IgD-negative memory B cell (primary cell): ENCODE measurements around the gene URI1. TPM values are rescaled to one million over a fixed set of nuclear protein-coding genes. Genes with fewer than 3 reads are reported as not detected.

Experiments used
- H3K27ac Mint-ChIP-seq, 3 donors: one replicate each; pipeline ENCODE4 v1.8.0; 2020 to 2022; ENCODE audit warnings: mild to moderate bottlenecking in 3 of 3, mixed read lengths in 3 of 3, moderate library complexity in 1 of 3
- H3K27me3 Mint-ChIP-seq: one replicate; pipeline ENCODE4 v1.8.0; 2021; ENCODE audit warnings: mixed read lengths
- H3K36me3 Mint-ChIP-seq: one replicate; pipeline ENCODE4 v1.8.0; 2020; ENCODE audit warnings: mild to moderate bottlenecking, mixed read lengths
- H3K4me1 Mint-ChIP-seq, 3 donors: one replicate each; pipeline ENCODE4 v1.8.0; 2020 to 2022; ENCODE audit warnings: mixed read lengths in 3 of 3, mild to moderate bottlenecking in 1 of 3
- H3K4me3 Mint-ChIP-seq, 4 donors: one replicate each; pipeline ENCODE4 v1.8.0; 2020 to 2022; ENCODE audit warnings: mild to moderate bottlenecking in 4 of 4, mixed read lengths in 4 of 4, moderate library complexity in 3 of 4
- H3K9me3 Mint-ChIP-seq, 3 donors: one replicate each; pipeline ENCODE4 v1.8.0; 2020 to 2021; ENCODE audit warnings: mixed read lengths in 3 of 3, mild to moderate bottlenecking in 1 of 3
- polyA plus RNA-seq: library from polyadenylated mRNA; unstranded; fragments of 300-500 nt; fragmentation: Illumina TruSeq; gene quantifications from one replicate; pipeline ENCODE4 v1.2.3, GENCODE V29; 2021

The URI1 gene
- polyA plus RNA-seq, 1 donor from 2014 or later, result 9.8 TPM

GRCh38 chr19:29971002-29971401 is 29.0 kb downstream of the URI1 start:
- H3K36me3 Mint-ChIP-seq, result no peaks in the 10 kb centered on the region
- peaks cover 37 to 51% (median 45%) of the 10 kb centered on the region in 3 donors for H3K4me1 Mint-ChIP-seq
- H3K27ac Mint-ChIP-seq, result no peak overlapping the region
- no peaks in the 10 kb centered on the region for H3K27me3 Mint-ChIP-seq
- H3K9me3 Mint-ChIP-seq, result no peaks in the 10 kb centered on the region
- no peak overlapping the region for H3K4me3 Mint-ChIP-seq

GRCh38 chr19:29971648-29972047 is 29.6 kb downstream of the URI1 start:
- Mint-ChIP-seq H3K9me3 (no peaks in the 10 kb centered on the region), H3K4me1 (peaks cover 36 to 47% (median 47%) of the 10 kb centered on the region in 3 donors), H3K27ac (no peak overlapping the region), H3K4me3 (no peak overlapping the region), H3K27me3 (no peaks in the 10 kb centered on the region), H3K36me3 (no peaks in the 10 kb centered on the region)

GRCh38 chr19:29974701-29975100 is 32.7 kb downstream of the URI1 start:
- no peaks in the 10 kb centered on the region for H3K27me3 Mint-ChIP-seq
- H3K9me3 Mint-ChIP-seq, result no peaks in the 10 kb centered on the region
- H3K36me3 Mint-ChIP-seq, result no peaks in the 10 kb centered on the region
- peaks cover 23 to 39% (median 31%) of the 10 kb centered on the region in 3 donors for H3K4me1 Mint-ChIP-seq
- H3K4me3 Mint-ChIP-seq, result peak overlapping the region in 1 of 4 donors; percentile 25
- no peak overlapping the region for H3K27ac Mint-ChIP-seq

- H3K27me3 Mint-ChIP-seq, result no peaks in the 10 kb centered on the region
- no peaks in the 10 kb centered on the region for H3K36me3 Mint-ChIP-seq
- no peaks in the 10 kb centered on the region for H3K9me3 Mint-ChIP-seq
- peaks cover 23 to 37% (median 31%) of the 10 kb centered on the region in 3 donors for H3K4me1 Mint-ChIP-seq
- H3K27ac Mint-ChIP-seq, result no peak overlapping the region
- no peak overlapping the region for H3K4me3 Mint-ChIP-seq
These were observed 34.3 kb downstream of the URI1 start for GRCh38 chr19:29976151-29976943.

GRCh38 chr19:29978080-29978479 is 36.0 kb downstream of the URI1 start:
- Mint-ChIP-seq H3K4me1 (peaks cover 21 to 35% (median 25%) of the 10 kb centered on the region in 3 donors), H3K36me3 (no peaks in the 10 kb centered on the region), H3K27me3 (no peaks in the 10 kb centered on the region), H3K9me3 (no peaks in the 10 kb centered on the region), H3K27ac (no peak overlapping the region), H3K4me3 (peak overlapping the region in 1 of 4 donors; percentile 52)

- H3K36me3 Mint-ChIP-seq, result peaks cover 2% of the 10 kb centered on the region
- no peaks in the 10 kb centered on the region for H3K27me3 Mint-ChIP-seq
- H3K9me3 Mint-ChIP-seq, result no peaks in the 10 kb centered on the region
- peak overlapping the region in 1 of 4 donors; percentile 17 for H3K4me3 Mint-ChIP-seq
- H3K4me1 Mint-ChIP-seq, result peaks cover 10 to 14% (median 12%) of the 10 kb centered on the region in 3 donors
- no peak overlapping the region for H3K27ac Mint-ChIP-seq
These were observed 41.5 kb downstream of the URI1 start for GRCh38 chr19:29983568-29983967.

- no peaks in the 10 kb centered on the region for H3K9me3 Mint-ChIP-seq
- no peak overlapping the region for H3K4me3 Mint-ChIP-seq
- peaks cover 5% of the 10 kb centered on the region for H3K36me3 Mint-ChIP-seq
- peaks cover 12 to 14% (median 14%) of the 10 kb centered on the region in 3 donors for H3K4me1 Mint-ChIP-seq
- H3K27ac Mint-ChIP-seq, result no peak overlapping the region
- H3K27me3 Mint-ChIP-seq, result no peaks in the 10 kb centered on the region
These were observed 43.2 kb downstream of the URI1 start for GRCh38 chr19:29985196-29985595.

- Mint-ChIP-seq H3K4me1 (peaks cover 3 to 7% (median 6%) of the 10 kb centered on the region in 3 donors), H3K36me3 (peaks cover 16% of the 10 kb centered on the region), H3K27ac (no peak overlapping the region), H3K9me3 (peaks cover 1 to 5% (median 3%) of the 10 kb centered on the region in 3 donors), H3K27me3 (no peaks in the 10 kb centered on the region), H3K4me3 (no peak overlapping the region)
These were observed 46.3 kb downstream of the URI1 start for GRCh38 chr19:29988351-29988750.

- H3K27me3 Mint-ChIP-seq, result no peaks in the 10 kb centered on the region
- peaks cover 4 to 12% (median 4%) of the 10 kb centered on the region in 3 donors for H3K9me3 Mint-ChIP-seq
- no peak overlapping the region for H3K4me3 Mint-ChIP-seq
- peaks cover 25% of the 10 kb centered on the region for H3K36me3 Mint-ChIP-seq
- peaks cover 3 to 13% (median 7%) of the 10 kb centered on the region in 3 donors for H3K4me1 Mint-ChIP-seq
- H3K27ac Mint-ChIP-seq, result no peak overlapping the region
These were observed 50.3 kb downstream of the URI1 start for GRCh38 chr19:29992233-29992867.

- peaks cover 28% of the 10 kb centered on the region for H3K36me3 Mint-ChIP-seq
- no peak overlapping the region for H3K4me3 Mint-ChIP-seq
- no peak overlapping the region for H3K27ac Mint-ChIP-seq
- H3K4me1 Mint-ChIP-seq, result peaks cover 19 to 25% (median 19%) of the 10 kb centered on the region in 3 donors
- H3K27me3 Mint-ChIP-seq, result no peaks in the 10 kb centered on the region
- peaks cover 0 to 7% (median 5%) of the 10 kb centered on the region in 3 donors for H3K9me3 Mint-ChIP-seq
These were observed 57.5 kb downstream of the URI1 start for GRCh38 chr19:29999490-29999889.

- Mint-ChIP-seq H3K9me3 (peaks cover 0 to 5% (median 4%) of the 10 kb centered on the region in 3 donors), H3K27me3 (no peaks in the 10 kb centered on the region), H3K27ac (no peak overlapping the region), H3K4me3 (no peak overlapping the region), H3K36me3 (peaks cover 21% of the 10 kb centered on the region), H3K4me1 (peaks cover 19 to 24% (median 20%) of the 10 kb centered on the region in 3 donors)
These were observed 58.8 kb downstream of the URI1 start for GRCh38 chr19:30000862-30001261.

GRCh38 chr19:30001301-30001700 is 59.3 kb downstream of the URI1 start:
- Mint-ChIP-seq H3K4me3 (no peak overlapping the region), H3K4me1 (peaks cover 18 to 24% (median 21%) of the 10 kb centered on the region in 3 donors), H3K27me3 (no peaks in the 10 kb centered on the region), H3K36me3 (peaks cover 19% of the 10 kb centered on the region), H3K27ac (no peak overlapping the region), H3K9me3 (peaks cover 0 to 3% (median 3%) of the 10 kb centered on the region in 3 donors)

- peaks cover 17% of the 10 kb centered on the region for H3K36me3 Mint-ChIP-seq
- peaks cover 0 to 3% (median 0%) of the 10 kb centered on the region in 3 donors for H3K9me3 Mint-ChIP-seq
- H3K27me3 Mint-ChIP-seq, result no peaks in the 10 kb centered on the region
- no peak overlapping the region for H3K4me3 Mint-ChIP-seq
- H3K4me1 Mint-ChIP-seq, result peaks cover 13 to 24% (median 20%) of the 10 kb centered on the region in 3 donors
- H3K27ac Mint-ChIP-seq, result no peak overlapping the region
These were observed 59.8 kb downstream of the URI1 start for GRCh38 chr19:30001791-30002190.

GRCh38 chr19:30003866-30004265 is 61.8 kb downstream of the URI1 start:
- Mint-ChIP-seq H3K27me3 (no peaks in the 10 kb centered on the region), H3K27ac (no peak overlapping the region), H3K36me3 (peaks cover 12% of the 10 kb centered on the region), H3K9me3 (peaks cover 0 to 3% (median 0%) of the 10 kb centered on the region in 3 donors), H3K4me3 (no peak overlapping the region), H3K4me1 (peaks cover 10 to 13% (median 12%) of the 10 kb centered on the region in 3 donors)

GRCh38 chr19:30004403-30004802 is 62.4 kb downstream of the URI1 start:
- H3K4me1 Mint-ChIP-seq, result peaks cover 10 to 13% (median 10%) of the 10 kb centered on the region in 3 donors
- H3K4me3 Mint-ChIP-seq, result no peak overlapping the region
- H3K9me3 Mint-ChIP-seq, result peaks cover 0 to 3% (median 0%) of the 10 kb centered on the region in 3 donors
- H3K27ac Mint-ChIP-seq, result no peak overlapping the region
- no peaks in the 10 kb centered on the region for H3K27me3 Mint-ChIP-seq
- H3K36me3 Mint-ChIP-seq, result peaks cover 14% of the 10 kb centered on the region
